GM18873 (cell line): ENCODE data around the gene BTG2.
"Not testable (repeated sequence)": the region's sequence is repeated elsewhere in the genome, so short reads cannot be mapped to it uniquely, and the experiment has no call there.

Experiments used
- ATAC-seq: cut with Tn5 transposase; IDR thresholded peaks from one replicate; pipeline ENCODE4 v1.9.1; 2021; ENCODE audit warnings: mild to moderate bottlenecking, moderate library complexity, moderate number of reproducible peaks; ENCODE audit not compliant: unreplicated experiment, low FRiP score

Gene BTG2

GRCh38 chr1:203311368-203312301 lies 6.3 kb downstream of the BTG2 start:
- no peak for ATAC-seq

GRCh38 chr1:203314025-203314759 lies 8.9 kb downstream of the BTG2 start:
- not testable (repeated sequence) for ATAC-seq

- no peak for ATAC-seq
Measured at GRCh38 chr1:203316626-203317093, 11.3 kb downstream of the BTG2 start.

- no peak for ATAC-seq
Measured at GRCh38 chr1:203317429-203318228, 12.3 kb downstream of the BTG2 start.

- no peak for ATAC-seq
Measured at GRCh38 chr1:203318229-203318517, 12.9 kb downstream of the BTG2 start.

- peak; percentile 68 for ATAC-seq
Measured at GRCh38 chr1:203320591-203321272, 15.4 kb downstream of the BTG2 start.

- ATAC-seq = no peak
Measured at GRCh38 chr1:203321273-203322052, 16.1 kb downstream of the BTG2 start.

- no peak for ATAC-seq
Measured at GRCh38 chr1:203322500-203323179, 17.3 kb downstream of the BTG2 start.

GRCh38 chr1:203323587-203323986 lies 18.3 kb downstream of the BTG2 start:
- ATAC-seq = no peak

GRCh38 chr1:203324105-203325025 lies 19.0 kb downstream of the BTG2 start:
- no peak for ATAC-seq

- no peak for ATAC-seq
Measured at GRCh38 chr1:203325026-203325417, 19.7 kb downstream of the BTG2 start.

- ATAC-seq = no peak
Measured at GRCh38 chr1:203325418-203326091, 20.2 kb downstream of the BTG2 start.

- peak; percentile 71 for ATAC-seq
Measured at GRCh38 chr1:203326830-203327683, 21.7 kb downstream of the BTG2 start.

- ATAC-seq = peak; percentile 32
Measured at GRCh38 chr1:203327684-203328457, 22.6 kb downstream of the BTG2 start.

- ATAC-seq = no peak
Measured at GRCh38 chr1:203328714-203329122, 23.4 kb downstream of the BTG2 start.

- no peak for ATAC-seq
Measured at GRCh38 chr1:203331224-203331623, 25.9 kb downstream of the BTG2 start.
